GM21423 (cell line): ENCODE results near the gene LOC128125822.
"Not testable (repeated sequence)": the region's sequence is repeated elsewhere in the genome, so short reads cannot be mapped to it uniquely, and the experiment has no call there.

Source experiments
- ATAC-seq: cut with Tn5 transposase; IDR thresholded peaks from one replicate; pipeline ENCODE4 v1.9.1; 2021; ENCODE audit warnings: mild to moderate bottlenecking, moderate library complexity; ENCODE audit not compliant: unreplicated experiment

LOC128125822 gene

GRCh38 chr6:63572044-63572746 is at the start of gene LOC128125822, which contains the start of gene PTP4A1:
TSS of gene LOC128125822 (plus strand) at chr6:63572480.
TSS of gene PTP4A1 (plus strand) at chr6:63572480. CDS start at chr6:63576881, 4,401 bp downstream.
- peak; percentile 92 for ATAC-seq

- not testable (repeated sequence) for ATAC-seq
These were observed 49.4 kb upstream of the LOC128125822 start for GRCh38 chr6:63522911-63523287.

GRCh38 chr6:63523630-63524029 is 48.6 kb upstream of the LOC128125822 start:
- no peak for ATAC-seq

GRCh38 chr6:63525186-63525878 is 46.9 kb upstream of the LOC128125822 start:
- no peak for ATAC-seq

GRCh38 chr6:63526931-63527330 is 45.3 kb upstream of the LOC128125822 start:
- ATAC-seq: no peak

GRCh38 chr6:63527658-63528514 is 44.4 kb upstream of the LOC128125822 start:
- no peak for ATAC-seq

GRCh38 chr6:63529498-63529897 is 42.8 kb upstream of the LOC128125822 start:
- ATAC-seq: no peak

- no peak for ATAC-seq
These were observed 42.1 kb upstream of the LOC128125822 start for GRCh38 chr6:63530182-63530581.

GRCh38 chr6:63530991-63531390 is 41.3 kb upstream of the LOC128125822 start:
- ATAC-seq: no peak

- no peak for ATAC-seq
These were observed 39.3 kb upstream of the LOC128125822 start for GRCh38 chr6:63533026-63533425.

GRCh38 chr6:63533952-63534351 is 38.3 kb upstream of the LOC128125822 start:
- no peak for ATAC-seq

- ATAC-seq: peak; percentile 81
These were observed 34.9 kb upstream of the LOC128125822 start for GRCh38 chr6:63537201-63537958.

GRCh38 chr6:63537959-63538300 is 34.4 kb upstream of the LOC128125822 start:
- ATAC-seq: no peak

- ATAC-seq: no peak
These were observed 33.7 kb upstream of the LOC128125822 start for GRCh38 chr6:63538550-63538949.

- no peak for ATAC-seq
These were observed 29.3 kb upstream of the LOC128125822 start for GRCh38 chr6:63543001-63543400.

GRCh38 chr6:63543982-63544381 is 28.3 kb upstream of the LOC128125822 start:
- no peak for ATAC-seq

- no peak for ATAC-seq
These were observed 26.0 kb upstream of the LOC128125822 start for GRCh38 chr6:63546236-63546635.

- ATAC-seq: no peak
These were observed 25.6 kb upstream of the LOC128125822 start for GRCh38 chr6:63546697-63547096.

GRCh38 chr6:63549076-63549475 is 23.2 kb upstream of the LOC128125822 start:
- ATAC-seq: no peak

GRCh38 chr6:63553208-63553607 is 19.1 kb upstream of the LOC128125822 start:
- ATAC-seq: peak; percentile 99

- no peak for ATAC-seq
These were observed 18.4 kb upstream of the LOC128125822 start for GRCh38 chr6:63553900-63554299.
